ENCODE data around the gene CYP1B1. TPM values are rescaled to one million over a fixed set of nuclear protein-coding genes. Genes with fewer than 3 reads are reported as not detected.

Gene CYP1B1
- total and polyA plus RNA-seq, 2 of the 4 experiments (the other 2 are of a cell fraction) = 0.65 to 1.1 TPM

DNA sequence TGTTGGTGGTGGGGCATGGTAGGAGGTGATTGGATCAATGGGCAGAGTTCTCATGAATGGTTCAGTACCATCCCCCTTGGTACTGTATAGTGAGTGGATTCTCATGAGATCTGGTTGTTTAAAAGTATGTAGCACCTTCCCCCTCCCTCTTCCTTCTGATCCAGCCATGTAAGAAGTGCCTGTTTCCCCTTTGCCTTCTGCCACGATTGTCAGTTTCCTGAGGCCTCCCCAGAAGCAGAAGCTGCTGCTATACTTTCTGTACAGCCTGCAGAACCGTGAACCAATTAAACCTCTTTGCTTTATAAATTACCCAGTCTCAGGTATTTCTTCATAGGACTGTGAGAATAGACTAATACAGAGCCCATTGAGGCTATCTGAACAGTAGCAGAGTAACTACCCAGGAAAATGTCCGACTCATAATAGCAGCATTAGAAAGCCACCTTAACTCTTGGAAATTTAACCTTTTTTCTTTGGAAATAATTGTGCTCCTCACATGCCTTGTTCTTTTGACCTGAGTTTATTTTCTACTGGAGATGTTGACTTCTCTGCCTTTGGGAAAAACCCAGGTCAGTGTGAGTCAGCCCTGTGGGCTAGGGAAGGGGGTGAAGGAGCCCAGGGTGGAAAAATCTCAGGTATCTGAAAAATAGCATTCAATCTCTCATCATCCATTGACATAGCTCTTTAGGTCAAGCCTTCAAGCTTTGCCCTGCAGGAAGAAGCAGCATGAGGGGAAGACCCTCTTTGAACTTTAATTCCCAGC, 18.1 kb downstream of the CYP1B1 start:
- dilution Hi-C loops (cut with HindIII; ENCODE audit: low sequenced_read_pairs, unreplicated experiment) (no loop called here), in situ Hi-C loops (cut with MboI; ENCODE audit: low sequenced_read_pairs) (no loop called here), intact Hi-C loops (cut with micrococcal nuclease) (no loop called here)
- Histone ChIP-seq H4K5ac (ENCODE audit: low read depth, low read length) (no peak overlapping the region), H2BK120ac (ENCODE audit: low read depth, low read length) (no peak overlapping the region), H3K14ac (replicated peaks; ENCODE audit: low read depth, low read length) (no peak overlapping the region), H2BK5ac (ENCODE audit: low read depth, low read length, poor library complexity, severe bottlenecking) (no peak overlapping the region), H3K27ac (ENCODE audit: insufficient read depth, low read length) (no peak overlapping the region), H2BK20ac (ENCODE audit: low read depth, low read length) (no peak overlapping the region), H3K56ac (ENCODE audit: extremely low read depth, insufficient read depth, low read length) (no peak overlapping the region), H3K9ac (ENCODE audit: low read depth, low read length) (no peak overlapping the region), H3K4me2 (ENCODE audit: low read depth, low read length) (no peak overlapping the region), H4K8ac (ENCODE audit: low read depth in 2 of 2, low read length in 2 of 2) (no peak overlapping the region), H3K9me1 (ENCODE audit: insufficient read depth, low read length) (peaks cover 8% of the 10 kb centered on the region), H4K91ac (ENCODE audit: insufficient read depth, low read depth, low read length) (no peak overlapping the region), H3K9me3 (ENCODE audit: control insufficient read depth, insufficient read depth, low read length) (no peaks in the 10 kb centered on the region), H4K20me1 (ENCODE audit: insufficient read depth, low read length) (no peaks in the 10 kb centered on the region), H3K4me1 (ENCODE audit: control insufficient read depth, insufficient read depth, low read length) (0 out of 2 replicates have a peak, but pooled peaks cover 2% of the 10 kb centered on the region), H3K4ac (ENCODE audit: low read depth, low read length) (no peak overlapping the region), H2AK9ac (replicated peaks; ENCODE audit: low read depth, low read length, poor library complexity) (no peak overlapping the region), H3K79me1 (ENCODE audit: low read depth in 1 of 2, low read length in 2 of 2) (no peaks in the 10 kb centered on the region), H2AFZ (replicated peaks; ENCODE audit: low read length, poor library complexity) (no peak overlapping the region), H3K36me3 (ENCODE audit: control insufficient read depth, insufficient read depth, low read length) (no peaks in the 10 kb centered on the region), H2BK15ac (ENCODE audit: low read depth, low read length) (no peak overlapping the region), H2AK5ac (ENCODE audit: low read depth, low read length) (no peak overlapping the region), H3K18ac (ENCODE audit: low read depth, low read length) (no peak overlapping the region), H3K27me3 (ENCODE audit: control insufficient read depth, insufficient read depth, low read length) (peaks cover 15% of the 10 kb centered on the region), H3K23ac (ENCODE audit: low read depth, low read length) (no peak overlapping the region), H3K4me3 (ENCODE audit: insufficient read depth, low read depth, low read length) (no peak overlapping the region)
- BruUV-seq (replicated peaks) = no TSS peak
- no CpG with 5 or more reads among the region's 3 CpGs for WGBS, 2 experiments (ENCODE audit: extremely low coverage in 2 of 2, insufficient read length in 1 of 2)
- DNase-seq = no peak
- no peak for ATAC-seq (ENCODE audit: low read depth)
- ChIA-PET POLR2A (ENCODE audit: unreplicated experiment) (no interaction called here), CTCF (no interaction called here)
- TF ChIP-seq MAFK (IDR thresholded peaks at IDR 0.05; ENCODE audit: low read depth, low read length) = no peak
- TF ChIP-seq, protein P1, sequence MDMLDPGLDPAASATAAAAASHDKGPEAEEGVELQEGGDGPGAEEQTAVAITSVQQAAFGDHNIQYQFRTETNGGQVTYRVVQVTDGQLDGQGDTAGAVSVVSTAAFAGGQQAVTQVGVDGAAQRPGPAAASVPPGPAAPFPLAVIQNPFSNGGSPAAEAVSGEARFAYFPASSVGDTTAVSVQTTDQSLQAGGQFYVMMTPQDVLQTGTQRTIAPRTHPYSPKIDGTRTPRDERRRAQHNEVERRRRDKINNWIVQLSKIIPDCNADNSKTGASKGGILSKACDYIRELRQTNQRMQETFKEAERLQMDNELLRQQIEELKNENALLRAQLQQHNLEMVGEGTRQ (IDR thresholded peaks at IDR 0.05; ENCODE audit: low read depth, low read length) = no peak
- TF ChIP-seq MXI1 (IDR thresholded peaks at IDR 0.05; ENCODE audit: borderline replicate concordance, low read depth, low read length) = no peak
- no peak for TF ChIP-seq POLR2A (IDR thresholded peaks at IDR 0.05; ENCODE audit: low read depth, low read length)
- no peak for TF ChIP-seq CEBPB (IDR thresholded peaks at IDR 0.05; ENCODE audit: low read depth, low read length)
- TF ChIP-seq RCOR1 (IDR thresholded peaks at IDR 0.05; ENCODE audit: insufficient replicate concordance, low read length) = no peak
- TF ChIP-seq MAZ (IDR thresholded peaks at IDR 0.05; ENCODE audit: borderline replicate concordance, low read depth, low read length) = no peak
- TF ChIP-seq RAD21 (IDR thresholded peaks at IDR 0.05; ENCODE audit: low read length) = no peak
- no peak for TF ChIP-seq FOS (IDR thresholded peaks at IDR 0.05; ENCODE audit: low read depth, low read length)
- no peak for TF ChIP-seq SMC3 (IDR thresholded peaks at IDR 0.05; ENCODE audit: low read depth, low read length)
- no peak for TF ChIP-seq BHLHE40 (IDR thresholded peaks at IDR 0.05; ENCODE audit: low read depth, low read length)
- no peak for TF ChIP-seq CHD1 (IDR thresholded peaks at IDR 0.05; ENCODE audit: low read depth, low read length)
- TF ChIP-seq, protein P2, sequence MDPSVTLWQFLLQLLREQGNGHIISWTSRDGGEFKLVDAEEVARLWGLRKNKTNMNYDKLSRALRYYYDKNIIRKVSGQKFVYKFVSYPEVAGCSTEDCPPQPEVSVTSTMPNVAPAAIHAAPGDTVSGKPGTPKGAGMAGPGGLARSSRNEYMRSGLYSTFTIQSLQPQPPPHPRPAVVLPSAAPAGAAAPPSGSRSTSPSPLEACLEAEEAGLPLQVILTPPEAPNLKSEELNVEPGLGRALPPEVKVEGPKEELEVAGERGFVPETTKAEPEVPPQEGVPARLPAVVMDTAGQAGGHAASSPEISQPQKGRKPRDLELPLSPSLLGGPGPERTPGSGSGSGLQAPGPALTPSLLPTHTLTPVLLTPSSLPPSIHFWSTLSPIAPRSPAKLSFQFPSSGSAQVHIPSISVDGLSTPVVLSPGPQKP (IDR thresholded peaks at IDR 0.05; ENCODE audit: borderline replicate concordance, low read depth, low read length) = no peak
- TF ChIP-seq RFX5 (IDR thresholded peaks at IDR 0.05; ENCODE audit: low read depth, low read length) = no peak
- no peak for TF ChIP-seq NFE2L2 (IDR thresholded peaks at IDR 0.05; ENCODE audit: low read depth, low read length)
- TF ChIP-seq, protein P3, sequence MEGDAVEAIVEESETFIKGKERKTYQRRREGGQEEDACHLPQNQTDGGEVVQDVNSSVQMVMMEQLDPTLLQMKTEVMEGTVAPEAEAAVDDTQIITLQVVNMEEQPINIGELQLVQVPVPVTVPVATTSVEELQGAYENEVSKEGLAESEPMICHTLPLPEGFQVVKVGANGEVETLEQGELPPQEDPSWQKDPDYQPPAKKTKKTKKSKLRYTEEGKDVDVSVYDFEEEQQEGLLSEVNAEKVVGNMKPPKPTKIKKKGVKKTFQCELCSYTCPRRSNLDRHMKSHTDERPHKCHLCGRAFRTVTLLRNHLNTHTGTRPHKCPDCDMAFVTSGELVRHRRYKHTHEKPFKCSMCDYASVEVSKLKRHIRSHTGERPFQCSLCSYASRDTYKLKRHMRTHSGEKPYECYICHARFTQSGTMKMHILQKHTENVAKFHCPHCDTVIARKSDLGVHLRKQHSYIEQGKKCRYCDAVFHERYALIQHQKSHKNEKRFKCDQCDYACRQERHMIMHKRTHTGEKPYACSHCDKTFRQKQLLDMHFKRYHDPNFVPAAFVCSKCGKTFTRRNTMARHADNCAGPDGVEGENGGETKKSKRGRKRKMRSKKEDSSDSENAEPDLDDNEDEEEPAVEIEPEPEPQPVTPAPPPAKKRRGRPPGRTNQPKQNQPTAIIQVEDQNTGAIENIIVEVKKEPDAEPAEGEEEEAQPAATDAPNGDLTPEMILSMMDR (conservative IDR thresholded peaks at IDR 0.05; ENCODE audit: low read depth, low read length) = no peak

Measured in IMR-90 (cell line).